ENCODE data around the gene CYP2A7.
"Not testable (repeated sequence)": the region's sequence is repeated elsewhere in the genome, so short reads cannot be mapped to it uniquely, and the experiment has no call there.

CYP2A7 gene

GRCh38 chr19:40896843-40897789 lies 15.1 kb upstream of the CYP2A7 start:
- DNase-seq (ENCODE audit: low read depth in 2 of 2), result not testable (repeated sequence)

GRCh38 chr19:40896418-40896796 lies 14.4 kb upstream of the CYP2A7 start:
- no peak for DNase-seq (ENCODE audit: low read depth in 2 of 2)

- no peak for DNase-seq (ENCODE audit: low read depth in 2 of 2)
Observed at GRCh38 chr19:40893112-40893511, 11.1 kb upstream of the CYP2A7 start.

- DNase-seq (ENCODE audit: low read depth in 2 of 2), result no peak
Observed at GRCh38 chr19:40889366-40889765, 7.3 kb upstream of the CYP2A7 start.

GRCh38 chr19:40888191-40888590 lies 6.2 kb upstream of the CYP2A7 start:
- DNase-seq (ENCODE audit: low read depth in 2 of 2), result no peak

- DNase-seq (ENCODE audit: low read depth in 2 of 2), result not testable (repeated sequence)
Observed at GRCh38 chr19:40884187-40884931, 2.3 kb upstream of the CYP2A7 start.

- not testable (repeated sequence) for DNase-seq (ENCODE audit: low read depth in 2 of 2)
Observed at GRCh38 chr19:40879349-40879748, 2.7 kb downstream of the CYP2A7 start.

- not testable (repeated sequence) for DNase-seq (ENCODE audit: low read depth in 2 of 2)
Observed at GRCh38 chr19:40875526-40875951, 6.5 kb downstream of the CYP2A7 start.

- not testable (repeated sequence) for DNase-seq (ENCODE audit: low read depth in 2 of 2)
Observed at GRCh38 chr19:40874874-40875273, 7.2 kb downstream of the CYP2A7 start.

GRCh38 chr19:40873873-40874272 lies 8.2 kb downstream of the CYP2A7 start:
- DNase-seq (ENCODE audit: low read depth in 2 of 2), result not testable (repeated sequence)

- DNase-seq (ENCODE audit: low read depth in 2 of 2), result no peak
Observed at GRCh38 chr19:40872209-40872608, 9.8 kb downstream of the CYP2A7 start.

- no peak for DNase-seq (ENCODE audit: low read depth in 2 of 2)
Observed at GRCh38 chr19:40867701-40868100, 14.3 kb downstream of the CYP2A7 start.

GRCh38 chr19:40864739-40865496 lies 17.1 kb downstream of the CYP2A7 start:
- not testable (repeated sequence) for DNase-seq (ENCODE audit: low read depth in 2 of 2)

GRCh38 chr19:40862785-40863184 lies 19.2 kb downstream of the CYP2A7 start:
- no peak for DNase-seq (ENCODE audit: low read depth in 2 of 2)

GRCh38 chr19:40862333-40862732 lies 19.7 kb downstream of the CYP2A7 start:
- DNase-seq (ENCODE audit: low read depth in 2 of 2), result no peak

- no peak for DNase-seq (ENCODE audit: low read depth in 2 of 2)
Observed at GRCh38 chr19:40858109-40858508, 23.9 kb downstream of the CYP2A7 start.

GRCh38 chr19:40852467-40853152 lies 29.4 kb downstream of the CYP2A7 start:
- not testable (repeated sequence) for DNase-seq (ENCODE audit: low read depth in 2 of 2)

- not testable (repeated sequence) for DNase-seq (ENCODE audit: low read depth in 2 of 2)
Observed at GRCh38 chr19:40850277-40850676, 31.8 kb downstream of the CYP2A7 start, which contains the start of gene CYP2A6. Gene CYP2A6, minus strand, starts transcription at chr19:40850447. Its CDS starts 21 bp downstream, at chr19:40850426.

- not testable (repeated sequence) for DNase-seq (ENCODE audit: low read depth in 2 of 2)
Observed at GRCh38 chr19:40846722-40847121, 35.3 kb downstream of the CYP2A7 start.

GRCh38 chr19:40843653-40844052 lies 38.4 kb downstream of the CYP2A7 start:
- not testable (repeated sequence) for DNase-seq (ENCODE audit: low read depth in 2 of 2)
